Transverse colon (tissue), 4 donors: Measurements from ENCODE around the gene PTPRN2. TPM values are rescaled to one million over a fixed set of nuclear protein-coding genes. Genes with fewer than 3 reads are reported as not detected.

Experiments used
- DNase-seq: peaks from one replicate; pipeline ENCODE4 v3.0.0-alpha.2; 2019
- H3K27ac ChIP-seq, 4 donors: fragments of 200-600 bp; sonication (generic); 2 replicates each; pipeline ENCODE4 v1.5.1; 2016 to 2018; ENCODE audit warnings: inconsistent platforms in 4 of 4
- H3K27me3 ChIP-seq: fragments of 200-600 bp; sonication (generic); 2 replicates; pipeline ENCODE4 v1.5.1; 2017; ENCODE audit warnings: inconsistent platforms
- H3K36me3 ChIP-seq, 4 donors: fragments of 200-600 bp; sonication (generic); 2 replicates each; pipeline ENCODE4 v1.5.1; 2017 to 2019; ENCODE audit warnings: inconsistent platforms in 4 of 4
- H3K4me1 ChIP-seq, 4 donors: fragments of 200-600 bp; sonication (generic); 2 replicates each; pipeline ENCODE4 v1.5.1; 2017 to 2020; ENCODE audit warnings: inconsistent platforms in 4 of 4
- H3K4me3 ChIP-seq, 4 donors: fragments of 200-600 bp; sonication (generic); 1 replicate in 1 of 4; 2 replicates in 3 of 4; pipeline versions ENCODE4 v1.5.1 to v1.6.1; 2017 to 2019; ENCODE audit warnings: inconsistent platforms in 4 of 4
- H3K9me3 ChIP-seq, 2 donors: fragments of 200-600 bp; sonication (generic); 2 replicates each; pipeline ENCODE4 v1.5.1; 2017 to 2019; ENCODE audit warnings: inconsistent platforms in 2 of 2
- EP300 ChIP-seq: sonication (generic); formaldehyde crosslinking; IDR thresholded peaks from one replicate; pipeline ENCODE4 v1.6.1; 2017; ENCODE audit warnings: antibody characterized with exemption, low read depth
- POLR2A ChIP-seq: fragments of 450-650 bp; IDR thresholded peaks from one replicate; pipeline ENCODE4 v1.6.1; 2016; ENCODE audit warnings: antibody characterized with exemption, mild to moderate bottlenecking, moderate library complexity
- POLR2AphosphoS5 ChIP-seq, 3 donors: sonication (generic); formaldehyde crosslinking; IDR thresholded peaks; one replicate each; pipeline ENCODE4 v1.6.1; 2016; ENCODE audit warnings: antibody characterized with exemption in 3 of 3
- WGBS, 2 donors: methylation state at CpG; one replicate each; pipeline ENCODE4 v1.1.5; 2018; ENCODE audit warnings: low coverage in 1 of 2; 5-methylcytosine and 5-hydroxymethylcytosine counted together
- in situ Hi-C, 4 donors: fragments of 200-750 bp; cut with MboI; loops; one replicate each; pipeline versions ENCODE4 v1.15.0 to v1.15.1; 2017; ENCODE audit warnings: low sequenced_read_pairs in 3 of 4, low pct_ligation_motif_present in 1 of 4, low pct_unique_long_range_greater_than_20kb in 1 of 4
- intact Hi-C: fragments of 100-400 bp; cut with DNase I; formaldehyde crosslinking; loops from one replicate; pipeline ENCODE4 v1.15.1; 2023; ENCODE audit warnings: low total_unique reads
- total RNA-seq, 4 donors: library from RNA; depleted of rRNA; stranded (reverse); fragments of >200 nt; gene quantifications; one replicate each; pipeline ENCODE4 v1.1.0, GENCODE V29; 2016
- TF ChIP-seq, protein P1 (sequence below), 5 experiments: fragments of 200-600 bp in 3 of 5; fragments of 450-650 bp in 2 of 5; sonication (generic) in 3 of 5; IDR thresholded peaks; 1 replicate in 2 of 5; 2 replicates in 3 of 5; pipeline ENCODE4 v1.5.1; 2016 to 2017; ENCODE audit warnings: antibody characterized with exemption in 5 of 5, inconsistent platforms in 3 of 5, mild to moderate bottlenecking in 2 of 5, moderate library complexity in 1 of 5

Gene PTPRN2
- total RNA-seq, 4 donors from 2014 or later, result 15.4 to 31.1 (median 21.8) TPM

DNA sequence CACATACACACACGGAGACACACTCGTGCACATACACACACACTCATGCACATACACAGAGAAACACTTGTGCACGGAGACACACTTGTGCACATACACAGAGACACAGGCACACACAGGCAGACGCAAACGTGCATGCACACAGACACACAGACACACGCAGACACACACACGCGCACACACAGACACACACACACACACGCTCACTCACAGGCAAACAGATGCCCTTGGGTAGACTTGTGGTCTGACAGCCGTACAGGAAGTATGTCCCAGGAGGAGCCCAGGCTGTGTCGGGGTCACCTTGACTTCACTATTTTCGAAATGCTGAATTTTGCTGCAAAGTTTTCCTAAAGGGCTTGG is 712.8 kb downstream of the PTPRN2 start:
- Histone ChIP-seq H3K4me3 (no peak overlapping the region), H3K4me1 (peaks cover 0 to 4% (median 0%) of the 10 kb centered on the region in 4 donors), H3K36me3 (no peaks in the 10 kb centered on the region), H3K27me3 (peaks cover 8% of the 10 kb centered on the region), H3K9me3 (no peaks in the 10 kb centered on the region), H3K27ac (no peak overlapping the region)
- intact Hi-C loops (no loop called here), in situ Hi-C loops (loop anchor here in 1 of 4 donors (25.0 kb wide), 1 partner anchor 438 kb away; no protein-coding TSS in a partner anchor)
- no peak for TF ChIP-seq POLR2A
- TF ChIP-seq POLR2AphosphoS5 (IDR thresholded peaks at IDR 0.05), result no peak
- no peak for TF ChIP-seq EP300
- TF ChIP-seq, protein P1, sequence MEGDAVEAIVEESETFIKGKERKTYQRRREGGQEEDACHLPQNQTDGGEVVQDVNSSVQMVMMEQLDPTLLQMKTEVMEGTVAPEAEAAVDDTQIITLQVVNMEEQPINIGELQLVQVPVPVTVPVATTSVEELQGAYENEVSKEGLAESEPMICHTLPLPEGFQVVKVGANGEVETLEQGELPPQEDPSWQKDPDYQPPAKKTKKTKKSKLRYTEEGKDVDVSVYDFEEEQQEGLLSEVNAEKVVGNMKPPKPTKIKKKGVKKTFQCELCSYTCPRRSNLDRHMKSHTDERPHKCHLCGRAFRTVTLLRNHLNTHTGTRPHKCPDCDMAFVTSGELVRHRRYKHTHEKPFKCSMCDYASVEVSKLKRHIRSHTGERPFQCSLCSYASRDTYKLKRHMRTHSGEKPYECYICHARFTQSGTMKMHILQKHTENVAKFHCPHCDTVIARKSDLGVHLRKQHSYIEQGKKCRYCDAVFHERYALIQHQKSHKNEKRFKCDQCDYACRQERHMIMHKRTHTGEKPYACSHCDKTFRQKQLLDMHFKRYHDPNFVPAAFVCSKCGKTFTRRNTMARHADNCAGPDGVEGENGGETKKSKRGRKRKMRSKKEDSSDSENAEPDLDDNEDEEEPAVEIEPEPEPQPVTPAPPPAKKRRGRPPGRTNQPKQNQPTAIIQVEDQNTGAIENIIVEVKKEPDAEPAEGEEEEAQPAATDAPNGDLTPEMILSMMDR (IDR thresholded peaks at IDR 0.05), result no peak
- no peak for DNase-seq
- WGBS, 2 donors, result 70 to 74% methylated on average over 2 to 12 of the region's 12 CpGs

GRCh38 chr7:157874208-157874816 is 713.3 kb downstream of the PTPRN2 start:
- Histone ChIP-seq H3K4me1 (peaks cover 0 to 4% (median 0%) of the 10 kb centered on the region in 4 donors), H3K27me3 (peaks cover 8% of the 10 kb centered on the region), H3K36me3 (no peaks in the 10 kb centered on the region), H3K9me3 (no peaks in the 10 kb centered on the region), H3K4me3 (no peak overlapping the region), H3K27ac (no peak overlapping the region)
- 88 to 94% methylated on average over 4 to 14 of the region's 14 CpGs for WGBS, 2 donors
- in situ Hi-C loops, result loop anchor here in 1 of 4 donors (25.0 kb wide), 1 partner anchor 437 kb away; no protein-coding TSS in a partner anchor
- TF ChIP-seq POLR2A, result no peak
- TF ChIP-seq, protein P1 (IDR thresholded peaks at IDR 0.05), result no peak
- TF ChIP-seq POLR2AphosphoS5 (IDR thresholded peaks at IDR 0.05), result no peak
- no peak for TF ChIP-seq EP300
- intact Hi-C loops, result no loop called here
- DNase-seq, result no peak

DNA sequence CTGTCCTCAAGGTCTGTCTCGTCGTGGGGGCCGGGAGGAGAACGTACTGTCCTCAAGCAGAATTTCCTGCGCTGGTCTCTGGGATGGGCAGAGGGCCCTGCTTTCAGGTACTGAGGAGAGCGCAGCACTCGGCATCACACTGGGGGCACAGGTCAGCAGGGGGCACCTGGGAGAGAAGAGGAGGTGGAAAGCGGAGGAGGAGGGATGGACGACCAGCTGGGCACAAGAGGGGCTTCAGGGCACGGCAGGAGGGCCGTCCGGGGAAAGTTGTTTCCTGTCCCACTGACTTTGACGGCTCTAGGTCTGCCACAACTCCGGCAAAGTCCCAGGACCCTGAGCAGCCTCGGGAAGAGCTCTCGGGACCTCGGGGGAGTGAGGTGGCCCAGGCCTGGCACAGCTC is 714.0 kb downstream of the PTPRN2 start:
- no peaks in the 10 kb centered on the region for H3K36me3 ChIP-seq
- peaks cover 8% of the 10 kb centered on the region for H3K27me3 ChIP-seq
- in situ Hi-C loops, result loop anchor here in 1 of 4 donors (25.0 kb wide), 1 partner anchor 436 kb away; no protein-coding TSS in a partner anchor
- no peak for TF ChIP-seq POLR2AphosphoS5 (IDR thresholded peaks at IDR 0.05)
- no peak for TF ChIP-seq POLR2A
- TF ChIP-seq EP300, result no peak
- H3K4me1 ChIP-seq, result peaks cover 0 to 4% (median 0%) of the 10 kb centered on the region in 4 donors
- WGBS, 2 donors, result 90% methylated on average over 17 of the region's 17 CpGs; no CpG with 5 or more reads in 1 of the 2 donors
- H3K4me3 ChIP-seq, result no peak overlapping the region
- H3K9me3 ChIP-seq, result no peaks in the 10 kb centered on the region
- no peak overlapping the region for H3K27ac ChIP-seq
- intact Hi-C loops, result no loop called here
- DNase-seq, result no peak

GRCh38 chr7:157873181-157873580 is 714.4 kb downstream of the PTPRN2 start:
- no peak overlapping the region for H3K27ac ChIP-seq
- no peak for DNase-seq
- no peaks in the 10 kb centered on the region for H3K9me3 ChIP-seq
- in situ Hi-C loops (loop anchor here in 1 of 4 donors (25.0 kb wide), 1 partner anchor 436 kb away; no protein-coding TSS in a partner anchor), intact Hi-C loops (no loop called here)
- peaks cover 8% of the 10 kb centered on the region for H3K27me3 ChIP-seq
- H3K36me3 ChIP-seq, result no peaks in the 10 kb centered on the region
- TF ChIP-seq EP300 (no peak), POLR2A (no peak)
- TF ChIP-seq, protein P1 (IDR thresholded peaks at IDR 0.05), result no peak
- 93 to 100% methylated on average over 2 to 24 of the region's 30 CpGs for WGBS, 2 donors
- H3K4me3 ChIP-seq, result no peak overlapping the region
- peaks cover 0 to 4% (median 0%) of the 10 kb centered on the region in 4 donors for H3K4me1 ChIP-seq
